ENCODE results near the gene PSMD2.

Gene PSMD2

GRCh38 chr3:184282941-184283340 is 16.1 kb upstream of the PSMD2 start:
- DNase-seq (ENCODE audit: low read depth): no peak

- DNase-seq (ENCODE audit: low read depth): no peak
Measured at GRCh38 chr3:184283681-184284080, 15.4 kb upstream of the PSMD2 start.

- DNase-seq (ENCODE audit: low read depth): peak; percentile 56
Measured at GRCh38 chr3:184284696-184285095, 14.3 kb upstream of the PSMD2 start.

GRCh38 chr3:184289426-184289938 is 9.6 kb upstream of the PSMD2 start:
- DNase-seq (ENCODE audit: low read depth): no peak

- no peak for DNase-seq (ENCODE audit: low read depth)
Measured at GRCh38 chr3:184290331-184290730, 8.7 kb upstream of the PSMD2 start.

DNA sequence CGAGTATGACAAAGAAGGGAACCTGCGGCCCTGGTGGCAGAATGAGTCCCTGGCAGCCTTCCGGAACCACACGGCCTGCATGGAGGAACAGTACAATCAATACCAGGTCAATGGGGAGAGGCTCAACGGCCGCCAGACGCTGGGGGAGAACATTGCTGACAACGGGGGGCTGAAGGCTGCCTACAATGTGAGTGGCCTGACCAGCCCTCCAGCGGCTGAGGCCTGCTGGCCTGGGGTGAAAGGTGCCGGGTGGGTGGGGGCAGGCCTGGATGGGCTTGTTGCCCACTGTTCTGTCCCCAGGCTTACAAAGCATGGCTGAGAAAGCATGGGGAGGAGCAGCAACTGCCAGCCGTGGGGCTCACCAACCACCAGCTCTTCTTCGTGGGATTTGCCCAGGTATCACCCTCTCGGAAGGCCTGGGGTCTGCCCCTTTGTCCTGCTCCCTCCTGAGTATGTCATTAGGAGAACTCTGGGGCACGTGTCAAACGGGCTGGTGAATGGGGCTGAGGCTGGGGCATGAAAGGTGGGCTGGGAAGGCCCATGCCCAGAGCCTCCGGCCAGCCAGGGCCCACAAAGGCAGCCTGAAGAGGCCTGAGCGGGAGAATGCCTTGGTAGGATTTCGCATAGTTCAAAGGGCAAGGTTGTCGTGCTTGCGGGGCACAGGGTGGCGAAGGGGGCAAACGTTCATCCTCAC is 7.8 kb upstream of the PSMD2 start:
- no peak for DNase-seq (ENCODE audit: low read depth)

GRCh38 chr3:184291738-184292445 is 7.1 kb upstream of the PSMD2 start:
- no peak for DNase-seq (ENCODE audit: low read depth)

DNA sequence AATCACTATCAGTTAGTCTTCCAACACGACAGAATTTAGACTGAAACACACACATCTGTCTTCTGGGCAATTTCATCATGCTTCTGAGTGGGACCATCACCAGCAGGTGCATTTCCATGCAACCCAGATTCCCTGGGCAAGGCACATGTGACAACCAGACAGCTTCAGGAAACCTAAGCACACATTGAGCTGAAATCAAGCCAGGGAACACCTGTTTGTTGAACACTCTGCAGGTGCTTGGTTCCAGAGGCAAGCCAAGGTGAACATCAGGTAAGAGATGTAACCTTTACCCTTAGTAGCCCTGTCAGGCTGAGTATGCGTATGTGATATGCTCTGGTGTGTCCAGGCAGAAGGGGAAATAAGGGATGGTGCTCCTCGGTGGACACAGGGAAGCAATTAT is 3.3 kb upstream of the PSMD2 start:
- no peak for DNase-seq (ENCODE audit: low read depth)

DNA sequence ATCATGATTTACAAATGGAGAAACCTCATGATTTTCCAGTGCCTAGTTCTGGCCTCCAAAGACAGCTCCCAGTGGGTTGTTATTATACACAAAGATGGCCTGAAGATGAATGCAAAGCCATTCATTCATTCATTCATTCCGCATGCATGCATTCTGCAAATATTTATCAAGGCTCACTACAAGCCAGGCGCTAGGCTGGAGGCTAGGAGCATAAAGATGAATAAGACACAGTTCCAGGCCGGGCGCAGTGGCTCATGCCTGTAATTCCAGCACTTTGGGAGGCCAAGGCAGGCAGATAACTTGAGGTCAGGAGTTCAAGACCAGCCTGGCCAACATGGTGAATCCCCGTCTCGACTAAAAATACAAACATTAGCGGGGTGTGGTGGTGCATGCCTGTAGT is 2.4 kb upstream of the PSMD2 start:
- no peak for DNase-seq (ENCODE audit: low read depth)

- DNase-seq (ENCODE audit: low read depth): no peak
Measured at GRCh38 chr3:184299488-184300377, 692 bp downstream of the PSMD2 start.

DNA sequence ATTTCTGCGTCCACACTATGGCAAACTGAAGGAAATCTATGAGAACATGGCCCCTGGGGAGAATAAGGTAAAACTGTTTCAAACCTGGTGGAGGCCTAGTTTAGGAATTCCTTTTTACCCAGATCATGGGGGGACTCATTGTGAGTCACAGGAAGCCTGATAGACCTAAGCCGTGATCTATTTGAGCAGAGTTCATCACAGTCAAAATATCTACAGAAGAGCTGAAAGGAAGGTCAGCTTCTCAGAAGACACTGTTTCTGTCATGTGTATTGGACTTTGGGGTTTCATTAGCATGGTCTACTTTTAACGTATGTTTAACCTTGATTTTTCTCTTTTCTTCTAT is 1.3 kb downstream of the PSMD2 start:
- no peak for DNase-seq (ENCODE audit: low read depth)

DNA sequence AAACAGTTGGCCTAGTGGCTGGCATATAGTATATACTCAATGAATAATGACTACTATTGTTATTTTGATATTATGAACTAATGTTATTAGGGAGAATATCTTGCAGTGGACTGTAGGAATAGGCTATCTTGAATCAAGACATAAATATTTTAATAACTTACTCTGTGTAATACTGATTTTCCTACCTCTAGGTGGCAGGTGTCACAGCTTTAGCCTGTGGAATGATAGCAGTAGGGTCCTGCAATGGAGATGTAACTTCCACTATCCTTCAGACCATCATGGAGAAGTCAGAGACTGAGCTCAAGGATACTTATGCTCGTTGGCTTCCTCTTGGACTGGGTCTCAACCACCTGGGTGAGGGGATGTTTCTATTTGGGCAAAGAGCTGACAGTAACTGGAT is 6.5 kb downstream of the PSMD2 start:
- DNase-seq (ENCODE audit: low read depth): no peak

DNA sequence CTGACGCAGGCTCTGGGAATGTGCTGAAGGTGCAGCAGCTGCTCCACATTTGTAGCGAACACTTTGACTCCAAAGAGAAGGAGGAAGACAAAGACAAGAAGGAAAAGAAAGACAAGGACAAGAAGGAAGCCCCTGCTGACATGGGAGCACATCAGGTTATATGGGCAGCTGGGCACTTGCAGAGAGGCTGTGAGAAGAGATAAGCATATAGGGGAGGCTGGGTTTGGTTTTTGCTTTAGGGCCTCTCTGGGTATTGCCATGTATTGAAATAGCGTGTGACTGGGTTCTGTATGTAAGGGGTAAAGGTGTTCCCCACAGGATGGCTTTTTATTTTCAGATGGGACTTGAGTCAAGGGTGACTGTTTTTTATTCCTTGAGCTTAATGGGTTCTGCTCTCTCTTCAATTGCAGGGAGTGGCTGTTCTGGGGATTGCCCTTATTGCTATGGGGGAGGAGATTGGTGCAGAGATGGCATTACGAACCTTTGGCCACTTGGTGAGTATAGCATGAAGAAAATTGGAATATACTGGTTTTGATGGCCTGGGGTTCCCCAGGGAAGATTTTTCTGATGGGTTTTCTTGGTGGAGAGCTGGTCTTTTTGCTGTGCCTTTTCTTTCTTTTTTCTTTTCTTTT is 7.4 kb downstream of the PSMD2 start:
- no peak for DNase-seq (ENCODE audit: low read depth)

GRCh38 chr3:184307915-184308314 is 8.9 kb downstream of the PSMD2 start:
- no peak for DNase-seq (ENCODE audit: low read depth)

GRCh38 chr3:184308744-184309143 is 9.7 kb downstream of the PSMD2 start:
- DNase-seq (ENCODE audit: low read depth): no peak

DNA sequence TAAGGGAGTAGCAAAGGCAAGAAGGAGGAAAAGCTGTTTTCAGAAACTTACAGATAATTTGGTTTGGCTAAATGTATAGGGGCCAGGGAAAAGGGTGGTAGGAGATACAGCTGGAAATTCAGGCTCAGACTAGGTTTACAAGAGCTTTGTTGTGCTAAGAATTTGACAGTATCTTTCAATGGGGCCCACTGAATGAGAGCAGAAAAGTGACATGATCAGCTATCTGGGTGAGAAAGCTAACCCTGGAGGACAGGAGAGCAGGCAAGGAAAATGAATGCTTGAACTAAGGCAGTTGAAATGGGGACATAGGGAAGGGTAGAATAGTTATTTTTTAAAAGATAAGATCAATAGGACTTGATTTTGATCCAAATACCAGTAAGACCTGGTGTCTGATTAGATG is 12.6 kb downstream of the PSMD2 start:
- no peak for DNase-seq (ENCODE audit: low read depth)

DNA sequence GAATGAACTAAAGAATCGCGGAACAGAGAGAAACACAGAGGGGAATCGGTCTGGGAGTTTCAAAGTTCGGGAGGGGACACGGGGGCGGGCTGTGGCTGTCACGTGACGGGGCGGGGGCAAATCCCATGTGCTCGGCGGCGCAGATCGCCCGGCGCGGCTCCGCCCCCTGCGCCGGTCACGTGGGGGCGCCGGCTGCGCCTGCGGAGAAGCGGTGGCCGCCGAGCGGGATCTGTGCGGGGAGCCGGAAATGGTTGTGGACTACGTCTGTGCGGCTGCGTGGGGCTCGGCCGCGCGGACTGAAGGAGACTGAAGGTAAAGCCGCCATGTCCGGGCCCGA is 15.3 kb downstream of the PSMD2 start, which contains the start of gene EIF4G1:
Gene EIF4G1, plus strand, starts transcription at position 244 of the 337 bp plus-strand sequence. CDS start 1,191 bp downstream, outside the sequence.
- peak; percentile 84 for DNase-seq (ENCODE audit: low read depth)

GRCh38 chr3:184314700-184315542 is 15.9 kb downstream of the PSMD2 start:
- DNase-seq (ENCODE audit: low read depth): peak; percentile 73

DNA sequence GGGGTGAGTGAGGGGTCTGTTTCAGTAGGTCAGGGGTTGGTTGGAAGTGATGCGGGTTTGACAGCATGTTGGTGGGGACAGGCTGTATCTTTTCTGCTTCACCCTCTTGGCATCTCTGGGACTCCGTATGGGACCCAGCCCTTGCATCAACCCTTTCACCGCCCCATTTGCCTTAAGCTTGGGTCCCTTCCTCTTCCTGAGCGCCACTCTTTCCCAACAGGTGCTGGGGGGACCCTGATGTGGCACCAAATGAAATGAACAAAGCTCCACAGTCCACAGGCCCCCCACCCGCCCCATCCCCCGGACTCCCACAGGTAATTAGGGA is 16.5 kb downstream of the PSMD2 start:
- DNase-seq (ENCODE audit: low read depth): no peak

DNA sequence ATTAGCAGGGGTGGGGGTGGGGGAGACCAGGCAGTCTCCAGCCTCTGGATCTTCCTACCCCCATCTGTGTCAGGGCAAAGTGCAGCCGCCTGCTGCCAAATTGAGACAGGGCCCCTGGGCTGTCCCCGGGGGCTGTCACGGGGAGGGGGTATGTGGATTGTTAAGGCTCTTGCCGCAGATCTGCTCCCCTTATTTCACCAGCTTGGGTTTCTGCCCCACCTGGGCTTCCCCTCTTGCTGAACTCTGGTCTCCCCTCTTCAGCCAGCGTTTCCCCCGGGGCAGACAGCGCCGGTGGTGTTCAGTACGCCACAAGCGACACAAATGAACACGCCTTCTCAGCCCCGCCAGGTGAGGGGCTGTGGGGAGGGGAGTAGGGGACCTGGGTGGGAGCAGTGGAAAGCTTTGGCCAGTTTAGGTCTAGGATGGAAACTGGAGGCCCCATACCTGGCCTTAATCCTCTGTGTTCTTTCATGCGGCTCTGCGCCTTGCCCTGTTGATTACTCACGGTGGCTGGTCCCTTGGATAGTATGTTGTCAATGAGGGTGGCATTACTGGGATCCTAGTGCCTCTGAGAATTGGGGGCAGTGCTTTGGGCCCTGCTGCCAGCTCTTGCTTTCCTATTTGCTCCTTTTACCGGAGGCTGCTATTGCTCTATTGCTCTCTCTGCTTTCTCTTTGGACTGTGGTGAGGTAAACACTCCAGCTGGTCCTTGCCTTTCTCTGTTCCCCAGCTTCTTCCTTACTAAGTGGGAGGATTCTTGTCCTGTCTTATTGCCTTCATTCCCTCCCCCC is 17.0 kb downstream of the PSMD2 start:
- DNase-seq (ENCODE audit: low read depth): no peak

GRCh38 chr3:184316792-184317191 is 17.8 kb downstream of the PSMD2 start:
- no peak for DNase-seq (ENCODE audit: low read depth)
